Neural cell (in vitro differentiated cells): ENCODE data around the gene ACAP3. TPM values are rescaled to one million over a fixed set of nuclear protein-coding genes. Genes with fewer than 3 reads are reported as not detected.

Experiments
- H2AFZ ChIP-seq: fragments of 200-600, 300-800 bp; sonication (generic), shearing (Covaris generic); 2 replicates; pipeline ENCODE4 v1.6.0; 2014; ENCODE audit warnings: low read depth, mild to moderate bottlenecking, antibody characterized with exemption, low read length, moderate library complexity
- H3F3A ChIP-seq: fragments of 200-600 bp; shearing (Covaris generic); 2 replicates; pipeline ENCODE4 v1.6.1; 2016; ENCODE audit warnings: mild to moderate bottlenecking, moderate library complexity, mixed read lengths, antibody characterized with exemption, low read length; ENCODE audit not compliant: insufficient read depth, poor library complexity, severe bottlenecking
- H3K27ac ChIP-seq: fragments of 200-600, 300-800 bp; sonication (generic), shearing (Covaris generic); 2 replicates; pipeline ENCODE4 v1.5.1; 2014; ENCODE audit warnings: mild to moderate bottlenecking, low read length, moderate library complexity
- H3K27me3 ChIP-seq: fragments of 300-800, 200-600 bp; sonication (generic), shearing (Covaris generic); 2 replicates; pipeline ENCODE4 v1.6.0; 2014; ENCODE audit warnings: mild to moderate bottlenecking, low read depth, low read length, moderate library complexity; ENCODE audit not compliant: insufficient read depth
- H3K36me3 ChIP-seq: fragments of 300-800, 200-600 bp; sonication (generic), shearing (Covaris generic); 2 replicates; pipeline ENCODE4 v1.5.1; 2014; ENCODE audit warnings: mild to moderate bottlenecking, antibody characterized with exemption, low read length, moderate library complexity; ENCODE audit not compliant: insufficient read depth
- H3K4me2 ChIP-seq: fragments of 300-800, 200-600 bp; sonication (generic), shearing (Covaris generic); 2 replicates; pipeline ENCODE4 v1.6.0; 2014; ENCODE audit warnings: mild to moderate bottlenecking, low read length
- H3K4me3 ChIP-seq: fragments of 300-800, 200-600 bp; sonication (generic), shearing (Covaris generic); 2 replicates; pipeline ENCODE4 v1.5.1; 2014; ENCODE audit warnings: mild to moderate bottlenecking, low read length, moderate library complexity
- H3K79me2 ChIP-seq: fragments of 200-600 bp; shearing (Covaris generic); replicated peaks from 2 replicates; pipeline ENCODE4 v1.6.0; 2014; ENCODE audit warnings: mild to moderate bottlenecking, low read length, moderate library complexity; ENCODE audit not compliant: insufficient read depth
- H3K9ac ChIP-seq: fragments of 300-800, 200-600 bp; sonication (generic), shearing (Covaris generic); 2 replicates; pipeline ENCODE4 v1.6.1; 2016; ENCODE audit warnings: mild to moderate bottlenecking, low read length, mixed read lengths
- H3K9me2 ChIP-seq: fragments of 200-600 bp; shearing (Covaris generic); 2 replicates; pipeline ENCODE4 v1.6.1; 2016; ENCODE audit warnings: mild to moderate bottlenecking, low read length, mixed read lengths; ENCODE audit not compliant: insufficient read depth
- H3K9me3 ChIP-seq: fragments of 200-600, 300-800 bp; sonication (generic), shearing (Covaris generic); 2 replicates; pipeline ENCODE4 v1.6.1; 2016; ENCODE audit warnings: mild to moderate bottlenecking, mixed run types, low read length, moderate library complexity, mixed read lengths
- H4K20me1 ChIP-seq: fragments of 200-600 bp; shearing (Covaris generic); 2 replicates; pipeline ENCODE4 v1.6.1; 2016; ENCODE audit warnings: mild to moderate bottlenecking, mixed run types; ENCODE audit not compliant: insufficient read depth
- CTCF ChIP-seq: fragments of 450-650 bp; IDR thresholded peaks from 2 replicates; pipeline ENCODE4 v1.5.1; 2014; ENCODE audit warnings: antibody characterized with exemption, mild to moderate bottlenecking, moderate library complexity; ENCODE audit not compliant: poor library complexity, severe bottlenecking
- EP300 ChIP-seq: fragments of 450-650 bp; conservative IDR thresholded peaks from 2 replicates; pipeline ENCODE4 v1.6.1; 2014; ENCODE audit warnings: antibody characterized with exemption, mild to moderate bottlenecking, moderate library complexity; ENCODE audit not compliant: poor library complexity, severe bottlenecking
- EZH2 ChIP-seq: fragments of 200-600, 300-800 bp; shearing (Covaris generic), sonication (generic); IDR thresholded peaks from 2 replicates; pipeline ENCODE4 v1.6.1; 2014; ENCODE audit warnings: antibody characterized with exemption, low read length, borderline replicate concordance, mild to moderate bottlenecking; ENCODE audit not compliant: insufficient read depth, poor library complexity, severe bottlenecking
- MXI1 ChIP-seq: fragments of 450-650 bp; conservative IDR thresholded peaks from 2 replicates; pipeline ENCODE4 v1.6.1; 2014; ENCODE audit warnings: antibody characterized with exemption, mild to moderate bottlenecking; ENCODE audit not compliant: poor library complexity, severe bottlenecking
- POLR2AphosphoS5 ChIP-seq: IDR thresholded peaks from 2 replicates; pipeline ENCODE4 v1.6.1; 2012
- RAD21 ChIP-seq: fragments of 450-650 bp; conservative IDR thresholded peaks from 2 replicates; pipeline ENCODE4 v1.6.1; 2014; ENCODE audit warnings: antibody characterized with exemption, mild to moderate bottlenecking, moderate library complexity
- SMC3 ChIP-seq: fragments of 450-650 bp; conservative IDR thresholded peaks from 2 replicates; pipeline ENCODE4 v1.6.1; 2014; ENCODE audit warnings: antibody characterized with exemption, mild to moderate bottlenecking, moderate library complexity; ENCODE audit not compliant: poor library complexity
- TAF1 ChIP-seq: IDR thresholded peaks from 2 replicates; pipeline ENCODE4 v1.6.1; 2012; ENCODE audit warnings: low read depth
- polyA plus RNA-seq: library from polyadenylated mRNA; depleted of rRNA; stranded (reverse); fragments of >200 nt; gene quantifications from 2 replicates; pipeline ENCODE4 v1.2.3, GENCODE V29; 2014
- TF ChIP-seq, protein P1 (sequence below): IDR thresholded peaks from 2 replicates; pipeline ENCODE4 v1.6.1; 2012; ENCODE audit warnings: borderline replicate concordance

The ACAP3 gene
- polyA plus RNA-seq, 1 donor from 2014 or later: 186 TPM

DNA sequence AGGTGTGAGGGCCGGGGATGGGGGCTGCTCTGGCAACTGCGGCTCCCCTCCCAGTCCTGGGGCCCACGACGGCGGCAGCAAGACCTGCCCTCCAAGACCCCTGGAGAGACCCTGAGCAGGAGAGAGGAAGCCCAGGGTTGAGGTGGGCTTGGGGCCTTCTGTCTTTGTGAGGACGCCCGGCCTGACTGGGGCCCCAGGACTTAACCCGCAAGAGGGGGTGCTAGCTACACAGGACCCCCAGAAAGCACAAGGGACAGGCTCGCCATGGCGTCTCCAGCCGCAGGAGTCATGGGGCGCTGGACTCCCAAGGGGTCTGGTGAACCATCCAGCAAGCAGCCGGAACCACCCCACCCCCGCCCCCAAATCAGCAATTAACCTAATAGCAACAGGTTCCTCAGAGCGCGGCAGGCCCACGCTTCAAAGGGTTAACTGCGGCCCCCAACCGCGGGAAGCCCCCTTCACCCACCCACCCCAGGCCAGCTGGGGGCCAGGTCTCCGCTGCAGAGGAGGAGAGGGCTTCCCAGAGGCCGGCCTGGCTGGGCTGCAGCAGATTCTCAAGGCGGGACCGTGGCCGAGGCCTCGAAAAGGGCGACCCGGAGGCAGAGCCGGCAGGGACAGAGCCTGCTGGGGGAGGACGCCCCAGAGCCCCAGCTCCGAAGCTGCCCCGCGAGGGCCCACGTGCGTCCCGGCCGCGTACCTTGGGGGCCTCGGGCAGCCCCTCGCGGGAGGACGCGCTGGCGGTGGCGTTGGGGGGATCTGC is 61.7 kb downstream of the ACAP3 start:
- H3F3A ChIP-seq: no peaks in the 10 kb centered on the region
- no peak overlapping the region for H3K4me3 ChIP-seq
- no peak overlapping the region for H3K27ac ChIP-seq
- no peak overlapping the region for H3K4me2 ChIP-seq
- no peaks in the 10 kb centered on the region for H3K79me2 ChIP-seq
- no peaks in the 10 kb centered on the region for H3K36me3 ChIP-seq
- no peaks in the 10 kb centered on the region for H4K20me1 ChIP-seq
- H3K9ac ChIP-seq: no peak overlapping the region
- no peaks in the 10 kb centered on the region for H3K9me3 ChIP-seq
- no peaks in the 10 kb centered on the region for H3K9me2 ChIP-seq
- TF ChIP-seq TAF1: no peak
- no peak for TF ChIP-seq POLR2AphosphoS5
- TF ChIP-seq CTCF: no peak
- TF ChIP-seq, protein P1, sequence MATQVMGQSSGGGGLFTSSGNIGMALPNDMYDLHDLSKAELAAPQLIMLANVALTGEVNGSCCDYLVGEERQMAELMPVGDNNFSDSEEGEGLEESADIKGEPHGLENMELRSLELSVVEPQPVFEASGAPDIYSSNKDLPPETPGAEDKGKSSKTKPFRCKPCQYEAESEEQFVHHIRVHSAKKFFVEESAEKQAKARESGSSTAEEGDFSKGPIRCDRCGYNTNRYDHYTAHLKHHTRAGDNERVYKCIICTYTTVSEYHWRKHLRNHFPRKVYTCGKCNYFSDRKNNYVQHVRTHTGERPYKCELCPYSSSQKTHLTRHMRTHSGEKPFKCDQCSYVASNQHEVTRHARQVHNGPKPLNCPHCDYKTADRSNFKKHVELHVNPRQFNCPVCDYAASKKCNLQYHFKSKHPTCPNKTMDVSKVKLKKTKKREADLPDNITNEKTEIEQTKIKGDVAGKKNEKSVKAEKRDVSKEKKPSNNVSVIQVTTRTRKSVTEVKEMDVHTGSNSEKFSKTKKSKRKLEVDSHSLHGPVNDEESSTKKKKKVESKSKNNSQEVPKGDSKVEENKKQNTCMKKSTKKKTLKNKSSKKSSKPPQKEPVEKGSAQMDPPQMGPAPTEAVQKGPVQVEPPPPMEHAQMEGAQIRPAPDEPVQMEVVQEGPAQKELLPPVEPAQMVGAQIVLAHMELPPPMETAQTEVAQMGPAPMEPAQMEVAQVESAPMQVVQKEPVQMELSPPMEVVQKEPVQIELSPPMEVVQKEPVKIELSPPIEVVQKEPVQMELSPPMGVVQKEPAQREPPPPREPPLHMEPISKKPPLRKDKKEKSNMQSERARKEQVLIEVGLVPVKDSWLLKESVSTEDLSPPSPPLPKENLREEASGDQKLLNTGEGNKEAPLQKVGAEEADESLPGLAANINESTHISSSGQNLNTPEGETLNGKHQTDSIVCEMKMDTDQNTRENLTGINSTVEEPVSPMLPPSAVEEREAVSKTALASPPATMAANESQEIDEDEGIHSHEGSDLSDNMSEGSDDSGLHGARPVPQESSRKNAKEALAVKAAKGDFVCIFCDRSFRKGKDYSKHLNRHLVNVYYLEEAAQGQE: no peak
- TF ChIP-seq SMC3: no peak
- TF ChIP-seq MXI1: no peak
- peaks cover 3% of the 10 kb centered on the region for H3K27me3 ChIP-seq
- no peak overlapping the region for H2AFZ ChIP-seq

- TF ChIP-seq RAD21 (no peak), EP300 (no peak), MXI1 (no peak), TAF1 (no peak), POLR2AphosphoS5 (no peak), CTCF (no peak), EZH2 (no peak), SMC3 (no peak)
- TF ChIP-seq, protein P1: no peak
- H3K27me3 ChIP-seq: peaks cover 3% of the 10 kb centered on the region
- H3K9me3 ChIP-seq: no peaks in the 10 kb centered on the region
- H3K36me3 ChIP-seq: no peaks in the 10 kb centered on the region
- H3K9me2 ChIP-seq: no peaks in the 10 kb centered on the region
- H3K4me3 ChIP-seq: no peak overlapping the region
- H3K27ac ChIP-seq: no peak overlapping the region
- no peak overlapping the region for H3K9ac ChIP-seq
- H2AFZ ChIP-seq: no peak overlapping the region
- no peaks in the 10 kb centered on the region for H3K79me2 ChIP-seq
- no peaks in the 10 kb centered on the region for H4K20me1 ChIP-seq
- H3F3A ChIP-seq: no peaks in the 10 kb centered on the region
- H3K4me2 ChIP-seq: no peak overlapping the region
Measured at GRCh38 chr1:1245178-1245816, 62.4 kb downstream of the ACAP3 start.
